A673 (cell line): ENCODE results near the gene EML1.

Experiments used
- CTCF ChIP-seq: fragments of 300-800, 200-600 bp; sonication (generic); conservative IDR thresholded peaks from 2 replicates; pipeline ENCODE4 v1.5.1; 2017; ENCODE audit warnings: low read depth, mild to moderate bottlenecking, antibody characterized with exemption, low read length, moderate library complexity, mixed read lengths
- EZH2 ChIP-seq: fragments of 200-600 bp; sonication (generic); IDR thresholded peaks from 2 replicates; pipeline ENCODE4 v1.6.1; 2017; ENCODE audit warnings: borderline replicate concordance, low read depth, mild to moderate bottlenecking, mixed read lengths, antibody characterized with exemption, low read length; ENCODE audit not compliant: poor library complexity, severe bottlenecking

GRCh38 chr14:99745307-99745951, 47.8 kb upstream of the EML1 start:
- TF ChIP-seq CTCF (no peak), EZH2 (no peak)
